Activated CD4-positive, alpha-beta memory T cell treated with anti-CD3 and anti-CD28 coated beads, Interleukin-2, amount 10 ng/mL, durations not matched to agents 7 days and 5 days (primary cell): Measurements from ENCODE around the gene PRCC. TPM values are rescaled to one million over a fixed set of nuclear protein-coding genes. Genes with fewer than 3 reads are reported as not detected.

Experiments
- CTCF ChIA-PET: fragments of 350-600 bp; sonication (Branson Sonifier 250); formaldehyde crosslinking; loops from one replicate; lab custom pipeline; 2021; ENCODE audit warnings: antibody characterized with exemption, inconsistent platforms; lab: Charles Lee
- POLR2A ChIA-PET: fragments of 350-600 bp; sonication (Branson Sonifier 250); formaldehyde crosslinking; loops from one replicate; lab custom pipeline; 2021; ENCODE audit warnings: antibody characterized with exemption; lab: Charles Lee
- DNase-seq: peaks from one replicate; pipeline ENCODE4 v3.0.0-alpha.2; 2020
- H3K27ac Mint-ChIP-seq: one replicate; pipeline ENCODE4 v1.8.0; 2021; ENCODE audit warnings: mild to moderate bottlenecking, mixed read lengths
- H3K27me3 Mint-ChIP-seq: one replicate; pipeline ENCODE4 v1.8.0; 2021; ENCODE audit warnings: mixed read lengths
- H3K36me3 Mint-ChIP-seq: one replicate; pipeline ENCODE4 v1.8.0; 2021; ENCODE audit warnings: low read depth, mixed read lengths
- H3K4me1 Mint-ChIP-seq: one replicate; pipeline ENCODE4 v1.8.0; 2021; ENCODE audit warnings: mixed read lengths
- H3K4me3 Mint-ChIP-seq: one replicate; pipeline ENCODE4 v1.8.0; 2021; ENCODE audit warnings: mild to moderate bottlenecking, mixed read lengths
- H3K9me3 Mint-ChIP-seq: one replicate; pipeline ENCODE4 v1.8.0; 2021; ENCODE audit warnings: mixed read lengths
- total RNA-seq, 2 experiments: library from RNA; stranded (reverse); gene quantifications; one replicate each; pipeline ENCODE4 v1.2.3, GENCODE V29; 2021

The PRCC gene
- total RNA-seq, 2 experiments from 2014 or later = 61.6 to 74.1 TPM

DNA sequence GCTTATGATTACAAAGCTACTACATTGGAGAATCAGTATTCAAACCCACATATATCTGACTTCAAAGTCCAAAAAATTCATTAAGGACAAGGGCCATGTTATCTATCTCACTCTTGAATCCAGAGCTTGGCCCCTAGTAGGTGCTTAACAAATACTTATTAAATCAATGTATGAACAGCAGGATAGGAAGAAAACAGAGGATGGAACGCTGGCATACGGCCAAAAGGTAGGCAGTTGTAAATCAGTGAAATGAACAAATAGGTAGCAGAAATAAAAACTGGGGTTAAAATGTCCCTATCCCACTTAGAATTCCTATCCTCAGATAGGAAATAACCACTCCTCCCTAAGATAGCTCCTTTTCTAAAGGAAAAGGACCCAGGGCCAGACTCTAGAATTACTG is 28.4 kb upstream of the PRCC start:
- Mint-ChIP-seq H3K36me3 (peaks cover 46% of the 10 kb centered on the region), H3K9me3 (no peaks in the 10 kb centered on the region), H3K27me3 (no peaks in the 10 kb centered on the region), H3K4me3 (peak overlapping the region; percentile 0), H3K4me1 (peaks cover 49% of the 10 kb centered on the region), H3K27ac (no peak overlapping the region)
- CTCF ChIA-PET = interaction anchor here (1.3 kb wide), 2 partner anchors 9 to 13 kb away, joined by 3 to 9 read pairs; no protein-coding TSS in a partner anchor
- no peak for DNase-seq
- POLR2A ChIA-PET = interaction anchor here (5.4 kb wide), 1 partner anchor 10 kb away, joined by 150 read pairs; the partner anchor contains the start of genes ISG20L2 and METTL25B

DNA sequence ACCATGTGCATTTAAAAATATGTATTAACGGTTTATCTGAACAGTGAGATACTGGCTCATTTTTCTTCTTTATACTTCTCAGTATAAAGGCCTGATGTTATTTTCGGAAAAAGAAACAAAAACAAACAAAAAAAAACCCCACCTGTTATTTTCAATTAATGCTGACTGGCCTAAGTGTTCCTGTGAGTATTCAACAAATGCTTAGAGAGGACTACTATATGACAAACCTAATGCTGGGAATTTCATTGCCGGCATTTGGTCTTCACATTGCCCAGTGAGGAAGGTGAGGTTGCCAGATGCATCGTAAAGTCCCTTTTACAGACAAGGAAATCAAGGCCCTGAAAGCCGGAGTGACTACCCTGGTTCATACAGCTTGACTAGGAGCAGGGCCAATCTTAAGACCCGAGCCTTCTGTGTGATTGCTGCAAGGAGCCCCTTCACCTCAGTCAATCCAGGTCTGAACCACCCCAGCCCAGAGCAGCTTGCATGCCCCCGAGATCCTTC is 27.0 kb upstream of the PRCC start:
- H3K4me3 Mint-ChIP-seq = peak overlapping the region; percentile 99
- ChIA-PET POLR2A (interaction anchor here (1.3 to 5.4 kb wide), 4 partner anchors 11 to 68 kb away, joined by 6 to 150 read pairs (median 82); partner anchors contain the start of genes HDGF, ISG20L2, METTL25B and PRCC), CTCF (interaction anchor here (0.5 to 3.6 kb wide), 11 partner anchors 11 to 260 kb away, joined by 3 to 78 read pairs (median 4); partner anchors contain the start of genes HDGF, ISG20L2, METTL25B and NTRK1)
- H3K27ac Mint-ChIP-seq = peak overlapping the region; percentile 97
- no peaks in the 10 kb centered on the region for H3K27me3 Mint-ChIP-seq
- DNase-seq = no peak
- H3K9me3 Mint-ChIP-seq = no peaks in the 10 kb centered on the region
- peaks cover 57% of the 10 kb centered on the region for H3K36me3 Mint-ChIP-seq
- H3K4me1 Mint-ChIP-seq = peaks cover 59% of the 10 kb centered on the region

DNA sequence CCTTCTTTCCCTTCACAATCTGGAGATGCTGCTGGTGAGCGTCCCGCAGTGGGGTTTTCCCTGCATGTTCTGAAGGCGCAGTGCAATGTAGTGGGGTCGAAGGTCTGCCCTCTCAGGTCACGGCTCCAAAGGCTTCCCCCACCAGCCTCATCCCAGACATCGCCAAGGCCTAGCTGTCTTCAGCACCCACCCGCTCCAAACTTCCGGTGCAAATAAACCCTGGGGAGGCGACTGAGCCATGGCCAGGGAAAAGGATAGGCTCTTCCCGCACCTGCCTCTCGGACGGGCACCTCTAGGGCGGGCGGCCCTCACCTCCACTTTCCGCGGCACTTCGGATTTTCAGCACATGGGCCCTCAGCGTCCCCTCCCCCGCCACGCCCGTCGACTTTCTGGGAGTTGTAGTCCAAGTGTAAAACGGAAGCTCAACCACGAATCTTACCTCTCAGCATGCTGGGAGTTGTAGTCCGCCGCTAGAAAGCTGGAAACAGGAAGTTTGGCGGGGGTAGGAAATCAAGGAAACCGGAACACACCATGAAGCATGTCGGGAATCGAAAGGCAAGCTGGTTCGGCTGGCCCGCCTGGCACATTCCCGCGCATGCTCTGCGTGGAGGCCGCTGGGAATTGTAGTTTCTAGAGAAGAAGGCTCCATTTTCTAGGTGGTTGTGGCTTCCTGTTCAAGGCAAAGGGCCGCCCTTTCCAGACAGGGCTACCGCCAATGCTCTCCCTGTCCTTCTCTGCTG is 26.4 kb upstream of the PRCC start, which contains the start of gene MRPL24:
TSS of gene MRPL24 (minus strand) at position 348 of the 740 bp plus-strand sequence. CDS start 2,384 bp downstream, outside the sequence.
- peaks cover 66% of the 10 kb centered on the region for H3K4me1 Mint-ChIP-seq
- H3K4me3 Mint-ChIP-seq = peak within 1 kb of the TSS; percentile 99
- peak; percentile 98 for DNase-seq
- peak within 1 kb of the TSS; percentile 97 for H3K27ac Mint-ChIP-seq
- no peaks in the 10 kb centered on the region for H3K27me3 Mint-ChIP-seq
- CTCF ChIA-PET = interaction anchor here (0.5 to 3.6 kb wide), 15 partner anchors 9 to 260 kb away, joined by 3 to 78 read pairs (median 3); partner anchors contain the start of genes HDGF, ISG20L2, METTL25B and NTRK1
- peaks cover 63% of the 10 kb centered on the region for H3K36me3 Mint-ChIP-seq
- H3K9me3 Mint-ChIP-seq = no peaks in the 10 kb centered on the region
- POLR2A ChIA-PET = interaction anchor here (0.6 to 5.4 kb wide), 7 partner anchors 10 to 118 kb away, joined by 3 to 150 read pairs (median 8); partner anchors contain the start of genes HDGF, INSRR, ISG20L2 and METTL25B

DNA sequence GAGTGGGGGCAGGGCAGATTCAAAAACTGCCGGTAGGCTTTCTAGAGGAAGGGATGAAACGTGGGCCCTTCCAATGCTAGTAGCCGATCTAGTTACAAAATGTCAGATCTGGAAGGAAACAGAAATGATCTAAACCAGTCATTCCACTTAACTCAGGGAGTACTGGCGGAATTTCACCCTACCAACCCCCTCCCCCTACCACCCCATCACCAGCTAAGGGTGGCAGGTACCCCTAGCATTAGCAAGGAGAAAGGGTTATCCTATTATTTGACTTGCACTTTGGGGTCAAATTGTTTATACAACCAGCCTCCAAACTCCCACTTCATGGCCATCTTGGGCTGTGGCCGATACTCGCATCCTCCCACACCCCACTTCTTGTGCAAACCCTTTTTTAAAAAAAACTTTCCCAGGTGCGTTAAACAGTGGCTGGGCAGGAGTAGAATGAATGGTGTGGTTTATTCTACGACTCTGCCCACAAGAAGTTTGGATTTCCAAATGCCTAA is 25.8 kb upstream of the PRCC start:
- peaks cover 72% of the 10 kb centered on the region for H3K4me1 Mint-ChIP-seq

DNA sequence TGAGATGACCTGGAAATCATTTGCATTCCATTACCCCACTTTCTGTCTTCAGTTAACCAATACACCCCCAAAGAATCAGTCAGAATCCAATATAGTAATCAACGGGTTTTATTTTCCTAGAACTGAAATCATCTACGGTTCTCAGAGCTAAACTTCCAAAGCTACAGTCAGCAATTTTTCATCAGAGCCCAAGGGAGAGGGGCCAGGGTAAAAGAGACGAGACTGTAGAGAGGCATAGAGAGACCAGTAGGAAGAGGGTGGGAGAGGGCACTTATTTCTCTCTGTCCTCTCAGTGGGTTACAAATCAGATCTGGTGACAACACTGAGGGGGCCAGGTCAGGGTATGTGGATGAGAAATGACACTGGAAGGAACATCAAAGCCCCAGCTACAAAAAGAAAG is 25.3 kb upstream of the PRCC start:
- H3K27ac Mint-ChIP-seq = peak overlapping the region; percentile 97
- H3K4me3 Mint-ChIP-seq = peak overlapping the region; percentile 99
- peaks cover 66% of the 10 kb centered on the region for H3K36me3 Mint-ChIP-seq
- no peaks in the 10 kb centered on the region for H3K9me3 Mint-ChIP-seq
- POLR2A ChIA-PET = interaction anchor here (2.2 to 5.4 kb wide), 4 partner anchors 9 to 75 kb away, joined by 8 to 150 read pairs (median 82); partner anchors contain the start of genes HDGF, ISG20L2, METTL25B and PRCC
- H3K4me1 Mint-ChIP-seq = peaks cover 76% of the 10 kb centered on the region
- CTCF ChIA-PET = interaction anchor here (0.7 to 3.6 kb wide), 6 partner anchors 10 to 97 kb away, joined by 3 to 78 read pairs (median 3); partner anchors contain the start of genes HDGF, ISG20L2 and METTL25B
- no peaks in the 10 kb centered on the region for H3K27me3 Mint-ChIP-seq
- no peak for DNase-seq

More for the DNA sequence above, 25.8 kb upstream of the PRCC start:
- peaks cover 66% of the 10 kb centered on the region for H3K36me3 Mint-ChIP-seq
- no peaks in the 10 kb centered on the region for H3K9me3 Mint-ChIP-seq
- ChIA-PET POLR2A (interaction anchor here (0.6 to 5.4 kb wide), 7 partner anchors 10 to 118 kb away, joined by 3 to 150 read pairs (median 8); partner anchors contain the start of genes HDGF, INSRR, ISG20L2 and METTL25B), CTCF (interaction anchor here (0.7 to 3.6 kb wide), 15 partner anchors 10 to 261 kb away, joined by 3 to 78 read pairs (median 3); partner anchors contain the start of genes HDGF, ISG20L2, METTL25B and NTRK1)
- peak overlapping the region; percentile 97 for H3K27ac Mint-ChIP-seq
- H3K4me3 Mint-ChIP-seq = peak overlapping the region; percentile 99
- peak; percentile 37 for DNase-seq
- H3K27me3 Mint-ChIP-seq = no peaks in the 10 kb centered on the region

DNA sequence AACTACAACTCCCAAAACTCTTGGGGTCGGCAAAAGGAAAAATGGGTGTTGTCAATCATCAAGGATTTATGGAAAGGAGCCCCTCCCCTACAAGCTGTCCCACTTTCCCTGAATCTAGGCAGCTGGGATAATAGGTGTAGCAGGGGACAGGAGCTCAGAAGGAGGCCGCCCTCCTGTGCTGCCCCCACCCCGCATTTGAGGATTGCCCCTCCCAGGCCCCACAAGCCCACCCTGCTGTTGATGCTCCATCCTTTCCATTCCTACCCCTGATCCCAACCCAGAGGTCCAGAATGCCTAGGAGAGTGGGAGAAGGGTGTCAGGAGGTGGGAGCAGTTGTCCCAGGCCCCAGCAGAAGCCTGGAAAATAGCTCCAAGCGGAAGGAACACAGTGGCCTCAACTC is 24.5 kb upstream of the PRCC start:
- no peak for DNase-seq
- Mint-ChIP-seq H3K27ac (peak overlapping the region; percentile 97), H3K36me3 (peaks cover 67% of the 10 kb centered on the region), H3K9me3 (no peaks in the 10 kb centered on the region), H3K4me1 (peaks cover 83% of the 10 kb centered on the region), H3K27me3 (no peaks in the 10 kb centered on the region), H3K4me3 (no peak overlapping the region)
- POLR2A ChIA-PET = interaction anchor here (2.2 to 5.4 kb wide), 4 partner anchors 8 to 74 kb away, joined by 8 to 150 read pairs (median 82); partner anchors contain the start of genes HDGF, ISG20L2, METTL25B and PRCC
- CTCF ChIA-PET = interaction anchor here (0.8 to 3.6 kb wide), 3 partner anchors 9 to 15 kb away, joined by 3 to 78 read pairs (median 3); partner anchors contain the start of genes HDGF, ISG20L2 and METTL25B

DNA sequence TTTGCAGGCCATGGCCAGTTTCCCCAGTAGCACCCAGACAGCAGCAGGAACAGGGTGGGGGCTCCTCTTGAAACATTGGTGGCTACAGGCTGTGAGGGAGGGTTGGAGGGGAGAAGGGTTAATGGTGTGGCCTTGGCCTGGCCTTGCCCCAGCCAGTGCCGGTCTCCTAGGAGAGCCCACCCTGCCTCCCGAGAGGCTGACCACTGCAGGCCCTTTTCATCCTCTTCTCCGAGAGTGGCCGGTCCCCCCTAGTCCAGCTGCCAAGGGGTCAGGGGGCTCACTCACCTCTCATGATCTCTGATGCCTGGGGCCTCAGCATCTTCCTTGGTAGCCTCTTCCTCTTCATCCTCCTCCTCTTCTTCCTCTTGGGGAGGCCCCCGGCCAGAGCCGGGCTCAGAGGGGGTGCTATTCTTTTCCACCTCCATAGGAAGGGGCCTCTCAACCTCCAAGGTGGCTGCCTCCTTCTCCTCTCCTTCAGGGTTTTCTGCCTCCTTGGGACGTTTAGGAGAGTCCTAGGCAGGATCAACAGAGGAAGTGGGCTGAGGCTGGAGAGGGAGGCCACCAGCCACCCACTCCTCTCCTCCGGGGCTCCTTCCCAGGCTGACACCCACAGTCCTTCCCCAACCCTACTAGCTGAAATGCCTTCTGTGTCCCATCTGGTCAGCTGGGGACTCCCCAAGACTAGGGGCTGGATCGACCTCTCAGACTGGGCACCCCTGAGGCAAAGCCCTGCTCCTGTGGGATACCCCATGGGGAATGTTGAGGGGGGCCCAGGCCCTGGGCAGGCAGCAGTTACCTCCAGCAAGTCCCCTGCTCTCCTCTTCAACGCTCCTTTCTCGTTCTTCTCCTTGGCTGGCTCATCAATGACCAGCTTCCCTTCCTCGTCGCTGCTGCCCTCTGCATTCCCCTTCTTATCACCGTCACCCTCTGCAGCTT is 23.7 kb upstream of the PRCC start:
- CTCF ChIA-PET = interaction anchor here (3.6 kb wide), 1 partner anchor 16 kb away, joined by 78 read pairs; the partner anchor contains the start of genes ISG20L2 and METTL25B
- Mint-ChIP-seq H3K36me3 (peaks cover 65% of the 10 kb centered on the region), H3K4me1 (peaks cover 89% of the 10 kb centered on the region), H3K9me3 (no peaks in the 10 kb centered on the region), H3K4me3 (no peak overlapping the region), H3K27ac (peak overlapping the region; percentile 97), H3K27me3 (no peaks in the 10 kb centered on the region)
- POLR2A ChIA-PET = interaction anchor here (3.6 to 5.4 kb wide), 4 partner anchors 8 to 24 kb away, joined by 39 to 150 read pairs (median 82); partner anchors contain the start of genes HDGF, ISG20L2, METTL25B and PRCC
- DNase-seq = no peak

DNA sequence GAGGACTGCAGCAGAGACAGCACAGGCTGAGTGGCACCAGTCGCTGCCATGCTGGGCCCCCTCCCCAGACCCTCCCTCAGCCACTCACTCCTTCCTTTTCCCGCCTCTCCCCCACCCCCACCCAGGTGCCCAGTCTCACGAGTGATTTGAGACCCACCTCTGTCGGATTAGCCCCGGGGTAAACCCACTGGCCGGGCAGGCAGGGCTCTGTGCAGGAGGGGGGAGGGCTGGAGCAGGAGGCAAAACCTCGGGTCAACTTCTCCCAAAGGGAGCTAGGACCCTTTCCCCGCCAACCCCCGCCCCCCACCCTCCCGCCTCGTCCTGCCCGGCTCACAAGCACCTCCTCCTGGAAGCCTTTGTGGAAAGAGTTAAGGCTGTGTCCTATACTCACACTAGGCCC is 23.0 kb upstream of the PRCC start:
- ChIA-PET CTCF (no interaction called here), POLR2A (interaction anchor here (4.9 kb wide), 1 partner anchor 17 kb away, joined by 39 read pairs; the partner anchor contains the start of genes ISG20L2 and METTL25B)
- DNase-seq = no peak
- Mint-ChIP-seq H3K9me3 (no peaks in the 10 kb centered on the region), H3K27ac (peak overlapping the region; percentile 66), H3K4me1 (peaks cover 89% of the 10 kb centered on the region), H3K4me3 (no peak overlapping the region), H3K36me3 (peaks cover 68% of the 10 kb centered on the region), H3K27me3 (no peaks in the 10 kb centered on the region)

DNA sequence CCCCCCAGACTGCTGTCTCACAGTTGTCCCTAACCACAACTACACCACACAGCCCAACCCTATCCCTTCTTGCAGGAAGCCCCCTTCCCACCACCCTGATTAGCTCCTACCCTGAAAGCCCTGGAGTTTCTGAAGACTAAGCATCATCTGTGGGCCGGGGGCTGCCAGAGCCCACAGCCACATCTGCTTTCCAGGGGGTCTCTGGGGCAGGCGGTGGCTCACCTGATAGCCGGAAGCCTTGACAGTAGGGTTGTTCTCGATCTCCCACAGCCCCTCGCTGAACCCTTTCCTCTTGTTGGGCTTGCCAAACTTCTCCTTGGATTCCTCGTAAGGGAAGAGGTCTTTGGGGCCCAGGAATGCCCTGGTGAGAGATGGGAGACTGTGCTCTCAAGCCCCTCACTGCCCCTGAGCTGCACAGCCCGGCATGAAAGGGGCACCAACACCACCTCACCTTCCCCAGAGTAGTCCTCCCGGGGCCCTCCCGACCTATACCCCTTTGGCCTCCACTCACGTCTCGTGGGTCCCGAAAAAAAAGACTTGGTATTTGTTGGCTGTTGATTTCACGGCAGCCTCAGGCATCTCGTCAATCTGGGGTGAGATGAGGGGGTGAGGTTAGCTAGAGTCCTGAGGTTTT is 22.4 kb upstream of the PRCC start:
- Mint-ChIP-seq H3K9me3 (no peaks in the 10 kb centered on the region), H3K4me1 (peaks cover 89% of the 10 kb centered on the region), H3K4me3 (no peak overlapping the region), H3K27ac (peak overlapping the region; percentile 86), H3K36me3 (peaks cover 74% of the 10 kb centered on the region), H3K27me3 (no peaks in the 10 kb centered on the region)
- ChIA-PET POLR2A (interaction anchor here (4.9 kb wide), 1 partner anchor 17 kb away, joined by 39 read pairs; the partner anchor contains the start of genes ISG20L2 and METTL25B), CTCF (interaction anchor here (3.6 kb wide), 1 partner anchor 18 kb away, joined by 27 read pairs; the partner anchor contains the start of genes ISG20L2 and METTL25B)
- DNase-seq = no peak

DNA sequence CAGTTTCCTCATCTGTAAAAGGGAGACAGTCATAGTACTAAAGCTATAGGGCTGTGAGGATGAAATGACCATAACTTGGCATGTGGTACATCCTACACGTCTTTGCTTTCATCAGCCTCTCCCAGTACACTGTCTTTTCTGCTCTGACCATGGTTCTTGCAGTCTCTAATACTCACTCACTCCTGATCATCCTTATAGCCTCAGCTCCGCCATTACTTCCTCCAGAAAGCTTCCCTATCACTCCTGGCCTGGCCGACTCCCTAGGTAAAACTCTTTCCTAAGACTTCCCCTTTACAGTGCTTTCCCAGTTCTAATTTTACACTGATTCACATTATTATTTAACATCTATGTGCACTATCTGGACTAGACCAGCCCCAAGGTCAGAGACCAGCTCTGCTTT is 21.5 kb upstream of the PRCC start:
- Mint-ChIP-seq H3K9me3 (no peaks in the 10 kb centered on the region), H3K4me3 (no peak overlapping the region), H3K4me1 (peaks cover 80% of the 10 kb centered on the region), H3K27ac (peak overlapping the region; percentile 86), H3K36me3 (peaks cover 76% of the 10 kb centered on the region), H3K27me3 (no peaks in the 10 kb centered on the region)
- ChIA-PET CTCF (interaction anchor here (0.7 to 3.6 kb wide), 2 partner anchors 19 to 25 kb away, joined by 3 to 27 read pairs; partner anchors contain the start of genes ISG20L2 and METTL25B), POLR2A (interaction anchor here (2.4 to 4.9 kb wide), 2 partner anchors 18 to 22 kb away, joined by 17 to 39 read pairs; partner anchors contain the start of genes ISG20L2, METTL25B and PRCC)
- no peak for DNase-seq
